G401.6 (cell line): Measurements from ENCODE around the gene TP53BP1.
"Not testable (repeated sequence)": the region's sequence is repeated elsewhere in the genome, so short reads cannot be mapped to it uniquely, and the experiment has no call there.

ENCODE experiments used
- FAIRE-seq: peaks from 2 replicates; lab custom pipeline; 2012; peaks lifted over from hg19 to GRCh38; lab: Jason Lieb, UNC

Gene TP53BP1

GRCh38 chr15:43410572-43411214 lies 82.3 kb downstream of the TP53BP1 start:
- FAIRE-seq = no peak

GRCh38 chr15:43408789-43409188 lies 84.2 kb downstream of the TP53BP1 start:
- FAIRE-seq = no peak

GRCh38 chr15:43406808-43407207 lies 86.1 kb downstream of the TP53BP1 start:
- FAIRE-seq = no peak

- no peak for FAIRE-seq
These were observed 86.8 kb downstream of the TP53BP1 start for GRCh38 chr15:43406189-43406588.

- FAIRE-seq = no peak
These were observed 88.8 kb downstream of the TP53BP1 start for GRCh38 chr15:43404130-43404529.

GRCh38 chr15:43403616-43404015 lies 89.3 kb downstream of the TP53BP1 start:
- FAIRE-seq = no peak

- FAIRE-seq = no peak
These were observed 90.7 kb downstream of the TP53BP1 start for GRCh38 chr15:43402255-43402654.

GRCh38 chr15:43393592-43393991 lies 99.4 kb downstream of the TP53BP1 start:
- FAIRE-seq = not testable (repeated sequence)

- FAIRE-seq = no peak
These were observed 102.2 kb downstream of the TP53BP1 start for GRCh38 chr15:43390723-43391122.

- no peak for FAIRE-seq
These were observed 109.9 kb downstream of the TP53BP1 start for GRCh38 chr15:43383070-43383469.

GRCh38 chr15:43382310-43382709 lies 110.6 kb downstream of the TP53BP1 start:
- no peak for FAIRE-seq

GRCh38 chr15:43378601-43379000 lies 114.4 kb downstream of the TP53BP1 start:
- no peak for FAIRE-seq

GRCh38 chr15:43376017-43376705 lies 116.8 kb downstream of the TP53BP1 start:
- no peak for FAIRE-seq

GRCh38 chr15:43370975-43371974 lies 121.7 kb downstream of the TP53BP1 start, which contains the start of the genes TUBGCP4 and ZSCAN29:
TSS of gene TUBGCP4 (plus strand) at chr15:43371101. CDS start at chr15:43371355, 254 bp downstream.
TSS of gene ZSCAN29 (minus strand) at chr15:43371043. CDS start at chr15:43369913, 1,130 bp downstream.
- no peak for FAIRE-seq

- FAIRE-seq = no peak
These were observed 122.5 kb downstream of the TP53BP1 start for GRCh38 chr15:43370310-43370974.

- no peak for FAIRE-seq
These were observed 131.5 kb downstream of the TP53BP1 start for GRCh38 chr15:43361313-43361903.

GRCh38 chr15:43360821-43361220 lies 132.1 kb downstream of the TP53BP1 start:
- FAIRE-seq = no peak
